GM12892 (cell line): ENCODE results near the gene XDH.

Source experiments
- POLR2AphosphoS5 ChIP-seq: IDR thresholded peaks from 2 replicates; pipeline ENCODE4 v1.6.1; 2011; ENCODE audit warnings: low read depth, low read length, control low read depth
- TAF1 ChIP-seq: IDR thresholded peaks from 2 replicates; pipeline ENCODE4 v1.6.1; 2011; ENCODE audit warnings: low read depth, mild to moderate bottlenecking, control low read depth, low read length, borderline replicate concordance

DNA sequence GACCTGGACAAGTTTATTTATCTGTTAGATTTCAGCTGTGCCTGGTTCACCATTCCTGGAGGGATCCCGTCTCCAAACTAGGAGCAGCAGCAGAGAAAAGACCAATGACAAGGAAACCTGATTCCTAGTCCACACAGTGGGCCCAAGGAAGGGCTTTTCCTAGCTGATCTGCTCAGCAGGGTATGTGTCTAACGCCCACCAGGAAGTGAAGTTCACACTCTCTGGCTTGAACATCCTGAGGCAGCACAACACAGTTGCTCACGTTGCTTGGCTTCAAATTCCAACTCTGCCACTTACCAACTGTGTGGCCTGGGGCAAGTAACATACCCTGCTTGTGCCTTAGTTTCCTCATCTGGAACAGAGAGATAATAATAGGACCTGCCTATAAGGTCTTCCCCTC is 42.9 kb downstream of the XDH start:
- TF ChIP-seq POLR2AphosphoS5: no peak
- no peak for TF ChIP-seq TAF1
